NCI-H774 (cell line): ENCODE results near the gene PDGFD.

Experiments
- DNase-seq: peaks from one replicate; lab custom pipeline; 2025; lab: John Stamatoyannopoulos, UW

The PDGFD gene

DNA sequence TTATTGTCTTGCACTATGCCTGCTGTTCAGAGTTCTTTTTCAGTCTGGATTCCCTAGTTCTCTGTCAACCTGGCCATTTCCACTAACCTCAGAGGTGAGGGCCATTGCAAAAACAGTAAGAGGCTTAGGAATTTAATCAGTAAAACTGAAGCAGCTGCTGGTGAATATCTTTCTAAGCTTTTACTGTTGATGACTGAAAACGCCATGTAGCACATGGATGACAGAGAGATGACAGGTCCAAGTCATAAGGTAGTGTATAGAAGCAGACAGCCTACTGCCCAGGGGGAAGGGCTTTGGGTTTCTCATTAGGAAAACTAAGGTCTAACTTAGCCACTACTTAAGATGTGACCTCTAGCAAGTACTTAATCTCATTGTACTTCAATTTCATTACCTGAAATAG is 280.1 kb downstream of the PDGFD start:
- no peak for DNase-seq

DNA sequence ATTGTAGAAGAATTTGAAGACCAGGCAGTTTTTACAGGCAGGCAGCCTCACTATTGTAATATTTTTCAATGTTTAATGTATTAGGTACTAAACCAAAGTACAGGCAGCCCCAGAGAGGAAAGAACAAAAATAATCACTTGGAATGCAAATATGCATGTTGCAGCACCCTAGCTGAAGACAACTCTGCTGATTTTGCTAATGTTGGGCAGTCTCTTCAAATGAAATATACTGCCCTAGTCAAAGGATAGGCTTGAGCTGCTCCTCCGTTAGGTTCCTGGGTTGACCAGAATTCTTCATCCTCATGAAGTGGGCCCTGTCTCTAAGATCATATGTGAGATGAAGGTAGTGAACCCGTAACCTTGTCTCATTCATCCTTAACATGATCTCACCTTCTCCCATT is 280.7 kb downstream of the PDGFD start:
- DNase-seq, result no peak

DNA sequence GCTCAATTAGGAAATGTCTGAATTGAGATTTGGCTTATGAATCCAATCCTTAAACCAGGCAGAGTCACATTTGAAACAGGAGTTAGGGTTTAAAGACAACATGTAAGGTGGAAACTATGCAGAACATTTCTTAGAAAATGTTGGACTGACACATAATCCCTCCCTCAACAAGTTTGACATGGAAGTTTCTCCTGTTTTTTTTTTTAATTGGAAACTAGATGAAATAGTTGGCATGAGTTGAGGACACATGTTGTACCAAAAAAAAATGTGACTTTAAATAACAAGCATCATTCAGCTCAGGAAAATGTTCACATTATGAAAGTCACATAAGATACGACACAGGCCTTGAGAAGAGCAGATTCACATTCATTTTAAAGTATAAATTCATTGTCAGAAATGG is 282.4 kb downstream of the PDGFD start:
- no peak for DNase-seq

DNA sequence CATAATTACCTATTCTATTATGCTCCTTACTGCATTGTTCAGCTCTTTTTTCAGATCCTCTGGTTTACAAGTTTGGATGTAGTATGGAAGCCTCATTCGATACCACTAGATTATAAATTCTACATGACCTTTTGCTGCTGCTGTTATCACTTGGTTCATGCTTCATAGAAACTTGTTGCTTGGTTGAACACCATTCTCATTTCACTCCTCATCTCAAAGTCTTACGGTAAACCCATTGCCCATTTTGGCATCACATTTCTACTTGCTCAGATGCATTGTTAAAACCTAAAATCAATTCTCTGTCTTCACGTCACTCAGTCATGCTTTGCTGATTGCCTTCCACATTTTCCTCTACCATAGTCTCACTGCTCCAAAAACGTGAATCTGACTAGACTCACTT is 283.0 kb downstream of the PDGFD start:
- no peak for DNase-seq

DNA sequence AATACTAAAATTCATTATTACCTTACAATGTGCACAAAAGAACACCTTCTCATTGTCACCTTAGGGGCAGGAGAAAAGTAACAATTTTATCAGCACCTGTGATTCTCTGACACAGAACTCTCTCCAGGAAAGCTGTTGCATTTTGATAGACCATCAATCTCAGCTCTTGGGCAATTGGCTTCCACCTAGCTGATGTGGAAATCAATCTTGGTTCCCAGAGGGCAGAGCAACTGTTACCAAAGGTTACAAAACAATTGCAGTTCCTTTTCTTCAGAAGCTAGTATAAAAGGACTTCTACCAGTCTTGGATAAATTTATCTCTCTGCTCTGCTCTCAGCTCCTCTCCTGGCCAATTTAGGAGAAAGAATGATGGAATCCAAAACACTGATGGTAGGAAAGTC is 285.3 kb downstream of the PDGFD start:
- DNase-seq, result no peak

DNA sequence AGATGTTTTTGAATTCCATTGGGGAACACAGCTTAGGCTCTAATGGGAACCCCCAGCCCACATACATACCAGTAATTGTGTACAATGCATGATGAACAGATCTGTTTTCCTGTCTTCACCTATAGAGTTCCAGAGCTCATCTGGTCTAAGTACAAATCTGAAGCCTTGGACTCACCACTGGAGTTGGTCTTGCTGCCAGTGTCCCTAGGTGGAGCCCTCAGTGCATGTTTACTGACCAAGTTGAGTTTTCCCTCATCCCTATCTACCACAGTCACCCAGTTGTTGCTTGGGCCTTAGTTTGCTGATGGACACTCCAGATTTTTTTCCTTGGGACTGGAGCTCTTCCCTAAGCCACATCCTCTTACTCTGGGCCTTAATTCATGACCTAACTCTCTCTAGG is 286.7 kb downstream of the PDGFD start:
- DNase-seq, result no peak

DNA sequence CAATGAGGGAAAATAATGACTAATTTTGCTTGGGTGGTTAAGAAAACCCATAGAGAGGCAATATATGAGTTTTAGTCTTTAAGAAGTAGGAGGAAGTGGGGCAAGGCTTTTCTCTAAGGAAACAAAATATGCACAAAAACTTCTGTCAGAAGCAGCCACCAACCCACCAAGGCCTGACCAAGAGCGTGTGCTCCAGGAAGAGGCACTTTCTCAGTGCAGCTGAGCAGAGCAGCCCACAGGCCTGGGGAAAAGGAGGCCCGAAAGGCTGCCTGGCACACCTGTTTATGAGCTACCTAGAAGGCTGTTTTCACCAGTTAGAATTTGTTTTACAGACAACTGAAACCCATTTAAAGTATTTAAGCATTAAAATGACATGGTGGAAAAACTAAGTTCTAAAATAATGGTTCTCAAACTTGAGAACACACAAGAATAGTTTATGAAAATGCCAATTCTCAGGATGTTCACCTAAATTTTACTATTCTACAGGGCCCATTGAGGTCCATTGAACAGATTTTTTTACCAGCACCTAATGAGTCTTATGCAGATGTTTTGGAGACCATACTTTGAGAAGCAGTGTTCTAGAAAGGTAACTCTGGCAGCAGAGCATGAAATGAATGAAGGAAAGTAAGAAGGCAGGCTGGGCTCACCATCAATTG is 288.0 kb downstream of the PDGFD start:
- DNase-seq, result no peak

DNA sequence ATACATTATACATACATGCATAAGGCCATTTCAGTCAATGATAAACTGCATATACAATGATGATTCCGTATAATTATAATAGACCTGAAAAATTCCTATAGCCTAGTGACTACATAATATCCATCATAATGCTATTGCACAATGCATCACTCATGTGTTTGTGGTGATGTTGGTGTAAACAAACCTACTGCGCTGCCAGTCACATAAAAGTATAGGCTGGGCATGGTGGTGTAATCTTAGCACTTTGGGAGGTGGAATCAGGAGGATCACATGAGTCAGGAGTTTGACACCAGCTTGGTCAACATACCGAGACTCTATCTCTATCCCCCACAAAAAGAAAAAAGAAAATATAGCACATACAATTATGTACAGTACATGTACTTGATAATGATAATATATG is 291.2 kb downstream of the PDGFD start:
- no peak for DNase-seq

DNA sequence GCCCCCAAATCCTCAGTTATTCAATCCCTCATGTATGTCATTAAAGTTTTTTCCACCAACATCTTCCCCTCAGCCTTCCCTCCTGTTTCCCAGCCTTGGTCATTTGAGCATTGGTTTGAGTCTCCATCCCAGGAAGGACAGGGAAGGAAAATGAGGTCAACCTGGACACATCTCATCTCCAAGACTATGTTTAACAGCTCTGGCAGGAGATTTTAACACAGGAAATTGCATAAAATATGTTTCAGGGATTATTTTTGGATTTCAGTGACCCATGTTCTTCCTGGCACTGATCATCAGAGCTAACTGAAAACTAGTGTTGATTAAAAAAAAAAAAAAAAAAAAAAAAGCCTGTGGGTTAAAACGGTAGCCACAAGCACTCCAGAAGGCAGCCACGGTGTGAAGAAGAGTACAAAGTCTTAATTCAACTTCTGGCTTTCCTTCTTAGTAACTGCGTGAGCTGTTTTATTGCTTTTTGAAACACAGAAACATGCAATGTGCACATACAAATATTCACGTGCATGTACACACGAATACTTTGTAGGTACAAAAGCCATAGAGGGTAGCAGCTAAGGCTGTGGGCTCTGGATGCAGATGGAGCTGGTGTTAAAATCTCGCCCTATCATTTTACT is 291.9 kb downstream of the PDGFD start:
- no peak for DNase-seq

DNA sequence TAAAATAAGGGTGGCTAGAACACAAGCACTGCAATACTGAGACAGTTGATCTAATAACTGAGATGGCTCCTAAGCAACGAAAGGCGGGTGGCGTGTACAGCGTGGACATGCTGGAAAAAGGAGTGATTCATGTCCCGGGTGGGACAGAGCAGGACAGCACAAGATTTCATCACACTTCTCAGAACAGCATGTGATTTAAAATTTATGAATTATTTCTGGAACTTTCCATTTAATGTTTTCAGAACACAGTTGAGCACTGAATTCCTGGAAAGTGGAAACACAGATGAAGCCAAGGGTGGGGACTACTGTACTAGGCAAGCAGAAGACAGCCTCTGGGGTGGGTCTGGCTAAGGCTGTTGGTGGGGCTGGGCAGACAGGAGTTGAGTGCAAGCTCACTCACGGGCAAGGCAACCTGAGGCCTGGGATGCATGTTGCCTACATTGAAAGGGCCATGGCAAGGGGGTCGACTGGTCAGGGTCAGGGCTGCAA is 293.1 kb downstream of the PDGFD start:
- DNase-seq, result no peak

DNA sequence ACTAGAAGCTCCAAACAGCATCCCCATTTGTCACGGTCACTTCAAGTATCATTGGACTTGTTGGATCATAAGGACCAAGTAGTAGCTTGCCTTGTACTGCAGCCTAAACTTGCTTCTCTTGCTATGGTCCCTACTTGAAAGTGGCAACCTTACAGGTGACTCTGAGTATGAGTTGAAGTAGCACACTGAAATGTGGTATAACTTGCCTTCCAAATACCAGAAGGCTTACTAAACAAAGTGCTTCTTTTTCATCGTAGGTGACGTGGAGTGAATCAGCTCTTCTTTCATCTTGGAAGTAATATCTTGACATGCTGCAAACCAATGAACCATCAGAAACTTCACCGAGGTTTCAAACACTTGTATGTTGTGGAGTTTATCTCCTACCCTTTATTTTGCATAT is 296.5 kb downstream of the PDGFD start:
- DNase-seq, result no peak

DNA sequence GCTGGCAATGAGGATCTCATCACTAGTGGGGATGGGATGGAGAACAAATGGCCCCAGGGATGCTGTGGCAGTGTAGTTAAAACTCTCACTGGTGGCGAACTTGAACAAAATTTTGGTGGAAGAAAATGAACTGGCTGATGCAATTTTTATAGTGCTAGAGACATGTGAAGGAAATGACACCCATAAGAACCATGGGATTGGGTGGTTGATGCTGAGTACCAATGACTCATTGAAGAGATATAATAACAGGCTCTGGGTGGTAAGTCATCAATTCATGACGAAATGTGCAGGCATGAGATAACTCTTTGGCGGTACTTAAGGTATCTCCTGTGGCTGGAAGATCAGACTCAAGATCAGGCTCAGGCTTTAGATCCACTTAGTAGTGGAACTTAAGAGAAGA is 300.4 kb downstream of the PDGFD start:
- no peak for DNase-seq

DNA sequence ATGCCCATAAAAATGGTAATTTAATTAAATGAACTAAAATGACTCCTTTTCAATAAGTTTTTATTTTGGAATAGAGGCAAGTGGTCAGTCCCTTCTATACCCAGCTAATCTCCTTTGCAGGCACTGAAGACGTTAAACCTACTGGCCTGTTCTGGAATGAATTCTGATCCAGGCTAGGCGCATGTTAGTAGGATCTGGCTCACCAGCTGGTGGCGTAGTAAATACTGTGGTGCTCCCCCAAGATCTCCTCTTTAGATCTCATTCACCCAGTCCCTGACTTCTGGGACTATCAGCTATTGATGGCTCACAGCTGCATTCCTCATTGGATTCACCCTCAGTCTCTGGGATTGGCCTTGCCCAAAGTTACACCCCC is 301.2 kb downstream of the PDGFD start:
- no peak for DNase-seq

DNA sequence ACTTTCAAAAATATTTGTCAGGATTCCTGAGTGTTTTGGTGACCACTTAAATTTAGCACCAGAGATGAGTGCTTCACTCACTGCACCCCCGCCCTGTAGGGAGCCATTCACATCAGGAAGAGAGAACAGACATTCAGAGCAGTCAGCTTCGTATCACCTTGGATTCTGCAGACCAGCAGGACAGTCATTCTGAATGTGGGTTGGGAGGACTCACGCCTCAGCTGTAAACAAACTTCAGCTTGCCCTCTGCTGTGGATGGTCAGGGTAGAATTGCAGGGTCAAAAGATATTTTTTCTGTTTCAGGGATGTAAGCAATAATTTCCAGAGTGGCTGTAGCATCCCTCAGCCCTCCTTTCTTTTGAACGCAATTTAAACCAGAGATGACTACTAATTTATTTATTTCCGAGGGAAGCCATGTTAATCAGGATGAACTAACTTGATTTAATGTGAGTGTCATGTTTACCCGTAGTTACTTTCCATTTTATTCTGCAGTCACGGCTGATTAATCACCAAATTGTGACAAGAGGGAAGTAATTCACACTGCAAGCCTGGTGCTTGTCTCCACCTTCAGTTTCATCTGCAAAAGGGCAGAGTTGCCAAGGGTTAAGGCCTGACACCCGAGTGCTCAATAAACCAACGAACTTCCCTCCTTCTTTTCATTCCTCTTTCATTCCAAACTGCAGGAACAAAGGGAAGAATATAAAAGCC is 301.7 kb downstream of the PDGFD start:
- DNase-seq, result no peak
